HepG2 (cell line): Measurements from ENCODE around the gene PDZD11. TPM values are rescaled to one million over a fixed set of nuclear protein-coding genes. Genes with fewer than 3 reads are reported as not detected.
"Not testable (repeated sequence)": the region's sequence is repeated elsewhere in the genome, so short reads cannot be mapped to it uniquely, and the experiment has no call there.

Source experiments
- ATAC-seq: fragments of 200-7000 bp; cut with Tn5 transposase; 3 replicates; pipeline ENCODE4 v1.9.1; 2020; ENCODE audit warnings: mild to moderate bottlenecking, moderate library complexity
- BruUV-seq: library from RNA; stranded (reverse); fragments of 400-500 nt; replicated peaks from 2 replicates; lab custom pipeline; 2021; lab: Mats Ljungman, UMichigan
- CTCF ChIA-PET: fragments of 300-600 bp; formaldehyde crosslinking; extraction: SDS; loops from one replicate; lab custom pipeline; 2021; ENCODE audit warnings: low total read pairs, inconsistent platforms, low intra/inter-chr PET ratio; lab: Yijun Ruan, JAX
- POLR2A ChIA-PET: fragments of 350-600 bp; sonication (Branson Sonifier 250); formaldehyde crosslinking; loops from one replicate; lab custom pipeline; 2020; ENCODE audit warnings: antibody characterized with exemption, inconsistent platforms; lab: Yijun Ruan, JAX
- DNase-seq: peaks from one replicate; pipeline ENCODE4 v3.0.0-alpha.2; 2015; ENCODE audit warnings: low spot score
- FAIRE-seq: peaks from 3 replicates; lab custom pipeline; 2011; peaks lifted over from hg19 to GRCh38; lab: Jason Lieb, UNC
- H2AFZ ChIP-seq: one replicate; pipeline ENCODE4 v1.6.1; 2011; ENCODE audit warnings: low read length, inconsistent platforms
- H3K27ac ChIP-seq: fragments of 300-600 bp; 3 replicates; pipeline ENCODE4 v1.8.0; 2011; ENCODE audit warnings: mixed run types, mild to moderate bottlenecking, mixed read lengths, low read length, inconsistent platforms; ENCODE audit not compliant: insufficient read depth; ENCODE audit errors: extremely low read length
- H3K27me3 ChIP-seq, 2 experiments: fragments of 200-600 bp in 1 of 2; 2 replicates in 1 of 2; 3 replicates in 1 of 2; pipeline versions ENCODE4 v1.6.0 to v1.8.0; 2011; ENCODE audit warnings: low read length in 2 of 2, mild to moderate bottlenecking in 2 of 2, moderate library complexity in 2 of 2, inconsistent platforms in 1 of 2; ENCODE audit not compliant: insufficient read depth in 2 of 2, control insufficient read depth in 1 of 2
- H3K36me3 ChIP-seq, 2 experiments: fragments of 200-600 bp in 1 of 2; replicated peaks in 1 of 2; 2 replicates in 1 of 2; 3 replicates in 1 of 2; pipeline versions ENCODE4 v1.5.1 to v1.8.0; 2011; ENCODE audit warnings: low read length in 2 of 2, inconsistent platforms in 1 of 2; ENCODE audit not compliant: insufficient read depth in 2 of 2, control insufficient read depth in 1 of 2
- H3K4me1 ChIP-seq: 2 replicates; pipeline ENCODE4 v1.5.1; 2012; ENCODE audit warnings: low read length, inconsistent platforms; ENCODE audit not compliant: insufficient read depth
- H3K4me2 ChIP-seq: 2 replicates; pipeline ENCODE4 v1.6.0; 2011; ENCODE audit warnings: low read depth, low read length, inconsistent platforms
- H3K4me3 ChIP-seq, 3 experiments: fragments of 200-600 bp in 1 of 3; sonication (generic), shearing (Covaris generic) in 1 of 3; replicated peaks in 1 of 3; 2 replicates each; pipeline ENCODE4 v1.5.1; 2011 to 2016; ENCODE audit warnings: low read length in 3 of 3, inconsistent platforms in 2 of 3, low read depth in 2 of 3, mild to moderate bottlenecking in 2 of 3, control low read depth in 1 of 3, mixed read lengths in 1 of 3; ENCODE audit not compliant: insufficient read depth in 1 of 3
- H3K79me2 ChIP-seq: one replicate; pipeline ENCODE4 v1.6.1; 2011; ENCODE audit warnings: low read length, inconsistent platforms; ENCODE audit not compliant: insufficient read depth
- H3K9ac ChIP-seq: 2 replicates; pipeline ENCODE4 v1.6.0; 2011; ENCODE audit warnings: mild to moderate bottlenecking, low read depth, low read length, inconsistent platforms; ENCODE audit not compliant: insufficient read depth
- H3K9me3 ChIP-seq: 2 replicates; pipeline ENCODE4 v1.5.1; 2012; ENCODE audit warnings: mild to moderate bottlenecking, low read length
- H4K20me1 ChIP-seq: 2 replicates; pipeline ENCODE4 v1.6.0; 2011; ENCODE audit warnings: inconsistent platforms, mild to moderate bottlenecking, low read length, moderate library complexity; ENCODE audit not compliant: insufficient read depth
- CTCF ChIP-seq: sonication (generic); formaldehyde crosslinking; IDR thresholded peaks from 2 replicates; pipeline ENCODE4 v1.5.0; 2020; ENCODE audit warnings: mild to moderate bottlenecking, missing genetic modification reagents, moderate library complexity
- KIAA2018 ChIP-seq: sonication (generic); formaldehyde crosslinking; IDR thresholded peaks from 2 replicates; pipeline ENCODE4 v1.5.0; 2020; ENCODE audit warnings: mild to moderate bottlenecking, missing genetic modification reagents, borderline replicate concordance
- MEF2D ChIP-seq: sonication (generic); formaldehyde crosslinking; IDR thresholded peaks from 2 replicates; pipeline ENCODE4 v1.5.1; 2020; ENCODE audit warnings: mild to moderate bottlenecking, missing genetic modification reagents
- ZFP82 ChIP-seq: sonication (generic); formaldehyde crosslinking; IDR thresholded peaks from 2 replicates; pipeline ENCODE4 v1.5.1; 2020; ENCODE audit warnings: mild to moderate bottlenecking, missing genetic modification reagents, borderline replicate concordance
- ZNF770 ChIP-seq: sonication (generic); formaldehyde crosslinking; IDR thresholded peaks from 2 replicates; pipeline ENCODE4 v1.5.0; 2020; ENCODE audit warnings: mild to moderate bottlenecking, missing genetic modification reagents
- WGBS: methylation state at CpG from one replicate; pipeline ENCODE4 v1.1.6; 2017; ENCODE audit warnings: low lambda C conversion rate; 5-methylcytosine and 5-hydroxymethylcytosine counted together
- in situ Hi-C: cut with HindIII; loops from 2 replicates; pipeline ENCODE4 v1.10.0; 2017; ENCODE audit warnings: low pct_unique_long_range_greater_than_20kb; ENCODE audit not compliant: extremely low pct_ligation_motif_present
- intact Hi-C: fragments of 100-400 bp; cut with micrococcal nuclease; formaldehyde crosslinking; loops from one replicate; pipeline ENCODE4 v1.10.0; 2022; ENCODE audit not compliant: unreplicated experiment
- polyA plus RNA-seq, 8 experiments: library from polyadenylated mRNA; depleted of rRNA in 3 of 8; stranded (reverse) in 7 of 8; unstranded in 1 of 8; fragments of >200 nt; fragmentation: Illumina TruSeq in 4 of 8; extraction: Trizol in 4 of 8; gene quantifications; 2 replicates each; pipeline versions ENCODE4 v1.2.1 to v1.2.3, GENCODE V29; 2011 to 2016; ENCODE audit warnings: low read depth in 4 of 8, missing spikeins in 1 of 8, mixed read lengths in 1 of 8; ENCODE audit not compliant: insufficient read depth in 1 of 8
- total RNA-seq, 5 experiments: library from RNA; depleted of rRNA; stranded (reverse); fragments of >200 nt; fragmentation: Illumina TruSeq; extraction: Trizol; gene quantifications; 2 replicates each; pipeline ENCODE4 v1.2.3, GENCODE V29; 2016; ENCODE audit warnings: low read depth in 1 of 5

The PDZD11 gene
- total and polyA plus RNA-seq, 2 of the 13 experiments (the other 11 are each of a cell fraction or from before 2014, with no cell fraction given) = 29.1 to 47.0 TPM

- DNase-seq, H3K27me3 ChIP-seq, H4K20me1 ChIP-seq, CTCF ChIA-PET, H3K4me2 ChIP-seq, H3K36me3 ChIP-seq, H3K9ac ChIP-seq, H3K9me3 ChIP-seq, in situ Hi-C loops, H2AFZ ChIP-seq, H3K27ac ChIP-seq, H3K4me3 ChIP-seq, H3K79me2 ChIP-seq, POLR2A ChIA-PET, intact Hi-C loops, H3K4me1 ChIP-seq, ATAC-seq: not testable (repeated sequence)
- 55% methylated on average over 6 of the region's 7 CpGs for WGBS
- TF ChIP-seq ZNF770 (CRISPR knock-in tag) (peak; percentile 13; the same call in 1 of the 2 replicates), CTCF (0 out of 2 replicates have a peak, but pooled peaks have one; percentile 3)
- TF ChIP-seq, all 625 proteins: peak for 2; not testable (repeated sequence) for 623
- FAIRE-seq, BruUV-seq: not testable (repeated sequence)
These were observed 15.7 kb downstream of the PDZD11 start for GRCh38 chrX:70274029-70274428.

- no peaks in the 10 kb centered on the region for H3K27me3 ChIP-seq
- in situ Hi-C loops (loop anchor here (10.0 kb wide), 1 partner anchor 63 kb away; no protein-coding TSS in a partner anchor), intact Hi-C loops (no loop called here)
- BruUV-seq = no TSS peak
- H3K4me1 ChIP-seq = no peaks in the 10 kb centered on the region
- POLR2A ChIA-PET = no interaction called here
- no peaks in the 10 kb centered on the region for H3K9me3 ChIP-seq
- DNase-seq (no peak), FAIRE-seq (no peak), ATAC-seq (no peak)
- no peak within 1 kb of the TSS for H3K27ac ChIP-seq
- H3K4me3 ChIP-seq = no peak within 1 kb of the TSS
- no peak within 1 kb of the TSS for H2AFZ ChIP-seq
- H4K20me1 ChIP-seq = no peaks in the 10 kb centered on the region
- H3K9ac ChIP-seq = no peak within 1 kb of the TSS
- CTCF ChIA-PET = no interaction called here
- no peaks in the 10 kb centered on the region for H3K79me2 ChIP-seq
- H3K36me3 ChIP-seq = no peaks in the 10 kb centered on the region
- H3K4me2 ChIP-seq = no peak within 1 kb of the TSS
- TF ChIP-seq KIAA2018 (CRISPR knock-in tag) (no peak), MEF2D (no peak), ZFP82 (no peak)
These were observed 21.7 kb downstream of the PDZD11 start, which contains the start of gene ARR3 for GRCh38 chrX:70268034-70268433. Gene ARR3, plus strand, starts transcription at chrX:70268334. Its CDS starts 1,052 bp downstream, at chrX:70269386.
